Activated CD4-positive, alpha-beta T cell treated with anti-CD3 and anti-CD28 coated beads, Interleukin-2, amount 10 ng/mL, durations not matched to agents 7 days and 5 days (primary cell): Measurements from ENCODE around the gene TP53BP1. TPM values are rescaled to one million over a fixed set of nuclear protein-coding genes. Genes with fewer than 3 reads are reported as not detected.

Experiments
- CTCF ChIA-PET: fragments of 350-600 bp; sonication (Branson Sonifier 250); formaldehyde crosslinking; loops from one replicate; lab custom pipeline; 2021; ENCODE audit warnings: antibody characterized with exemption; lab: Charles Lee
- POLR2A ChIA-PET: fragments of 350-600 bp; sonication (Branson Sonifier 250); formaldehyde crosslinking; loops from one replicate; lab custom pipeline; 2021; ENCODE audit warnings: antibody characterized with exemption; lab: Charles Lee
- DNase-seq: peaks from one replicate; pipeline ENCODE4 v3.0.0-alpha.2; 2020
- H3K27ac Mint-ChIP-seq: one replicate; pipeline ENCODE4 v1.8.0; 2021; ENCODE audit warnings: mild to moderate bottlenecking, moderate library complexity, mixed read lengths
- H3K27me3 Mint-ChIP-seq: one replicate; pipeline ENCODE4 v1.8.0; 2021; ENCODE audit warnings: mixed read lengths
- H3K36me3 Mint-ChIP-seq: one replicate; pipeline ENCODE4 v1.8.0; 2021; ENCODE audit warnings: low read depth, mixed read lengths
- H3K4me1 Mint-ChIP-seq: one replicate; pipeline ENCODE4 v1.8.0; 2021; ENCODE audit warnings: mixed read lengths
- H3K4me3 Mint-ChIP-seq: one replicate; pipeline ENCODE4 v1.8.0; 2021; ENCODE audit warnings: mild to moderate bottlenecking, moderate library complexity, mixed read lengths
- H3K9me3 Mint-ChIP-seq: one replicate; pipeline ENCODE4 v1.8.0; 2021; ENCODE audit warnings: mixed read lengths
- total RNA-seq, 2 experiments: library from RNA; stranded (reverse); gene quantifications; one replicate each; pipeline ENCODE4 v1.2.3, GENCODE V29; 2021

The TP53BP1 gene
- total RNA-seq, 2 experiments from 2014 or later, result 22.9 to 27.9 TPM

DNA sequence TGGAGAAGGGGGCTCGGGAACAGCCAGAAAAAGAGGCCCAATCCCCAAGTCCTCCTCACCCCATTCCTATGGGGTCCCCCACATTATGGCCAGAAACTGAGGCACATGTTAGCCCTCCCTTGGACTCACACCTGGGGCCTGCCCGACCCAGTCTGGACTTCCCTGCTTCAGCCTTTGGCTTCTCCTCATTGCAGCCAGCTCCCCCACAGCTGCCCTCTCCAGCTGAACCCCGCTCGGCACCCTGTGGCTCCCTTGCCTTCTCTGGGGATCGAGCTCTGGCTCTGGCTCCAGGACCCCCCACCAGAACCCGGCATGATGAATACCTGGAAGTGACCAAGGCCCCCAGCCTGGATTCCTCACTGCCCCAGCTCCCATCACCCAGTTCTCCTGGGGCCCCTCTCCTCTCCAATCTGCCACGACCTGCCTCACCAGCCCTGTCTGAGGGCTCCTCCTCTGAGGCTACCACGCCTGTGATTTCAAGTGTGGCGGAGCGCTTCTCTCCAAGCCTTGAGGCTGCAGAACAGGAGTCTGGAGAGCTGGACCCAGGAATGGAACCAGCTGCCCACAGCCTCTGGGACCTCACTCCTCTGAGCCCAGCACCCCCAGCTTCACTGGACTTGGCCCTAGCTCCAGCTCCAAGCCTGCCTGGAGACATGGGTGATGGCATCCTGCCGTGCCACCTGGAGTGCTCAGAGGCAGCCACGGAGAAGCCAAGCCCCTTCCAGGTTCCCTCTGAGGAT is 35.0 kb upstream of the TP53BP1 start:
- POLR2A ChIA-PET, result interaction anchor here (0.5 kb wide), 1 partner anchor 17 kb away, joined by 5 read pairs; no protein-coding TSS in a partner anchor

DNA sequence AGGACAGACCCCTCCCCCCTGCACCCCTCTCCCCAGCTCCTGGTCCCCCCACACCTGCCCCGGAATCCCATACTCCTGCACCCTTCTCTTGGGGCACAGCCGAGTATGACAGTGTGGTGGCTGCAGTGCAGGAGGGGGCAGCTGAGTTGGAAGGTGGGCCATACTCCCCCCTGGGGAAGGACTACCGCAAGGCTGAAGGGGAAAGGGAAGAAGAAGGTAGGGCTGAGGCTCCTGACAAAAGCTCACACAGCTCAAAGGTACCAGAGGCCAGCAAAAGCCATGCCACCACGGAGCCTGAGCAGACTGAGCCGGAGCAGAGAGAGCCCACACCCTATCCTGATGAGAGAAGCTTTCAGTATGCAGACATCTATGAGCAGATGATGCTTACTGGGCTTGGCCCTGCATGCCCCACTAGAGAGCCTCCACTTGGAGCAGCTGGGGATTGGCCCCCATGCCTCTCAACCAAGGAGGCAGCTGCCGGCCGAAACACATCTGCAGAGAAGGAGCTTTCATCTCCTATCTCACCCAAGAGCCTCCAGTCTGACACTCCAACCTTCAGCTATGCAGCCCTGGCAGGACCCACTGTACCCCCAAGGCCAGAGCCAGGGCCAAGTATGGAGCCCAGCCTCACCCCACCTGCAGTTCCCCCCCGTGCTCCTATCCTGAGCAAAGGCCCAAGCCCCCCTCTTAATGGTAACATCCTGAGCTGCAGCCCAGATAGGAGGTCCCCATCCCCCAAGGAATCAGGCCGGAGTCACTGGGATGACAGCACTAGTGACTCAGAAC is 34.3 kb upstream of the TP53BP1 start:
- H3K4me3 Mint-ChIP-seq, result no peak overlapping the region
- H3K4me1 Mint-ChIP-seq, result peaks cover 23% of the 10 kb centered on the region
- H3K27ac Mint-ChIP-seq, result no peak overlapping the region
- CTCF ChIA-PET, result interaction anchor here (0.5 to 8.1 kb wide), 5 partner anchors 9 to 37 kb away, joined by 3 to 59 read pairs (median 5); partner anchors contain the start of gene MAP1A
- H3K36me3 Mint-ChIP-seq, result peaks cover 3% of the 10 kb centered on the region
- no peaks in the 10 kb centered on the region for H3K27me3 Mint-ChIP-seq
- no peak for DNase-seq
- POLR2A ChIA-PET, result no interaction called here
- H3K9me3 Mint-ChIP-seq, result no peaks in the 10 kb centered on the region

More for the DNA sequence above, 35.0 kb upstream of the TP53BP1 start:
- no peaks in the 10 kb centered on the region for H3K9me3 Mint-ChIP-seq
- peaks cover 23% of the 10 kb centered on the region for H3K4me1 Mint-ChIP-seq
- H3K4me3 Mint-ChIP-seq, result no peak overlapping the region
- H3K27me3 Mint-ChIP-seq, result no peaks in the 10 kb centered on the region
- H3K36me3 Mint-ChIP-seq, result no peaks in the 10 kb centered on the region
- no peak overlapping the region for H3K27ac Mint-ChIP-seq
- no peak for DNase-seq
- CTCF ChIA-PET, result interaction anchor here (1.1 to 8.1 kb wide), 3 partner anchors 8 to 14 kb away, joined by 3 to 59 read pairs (median 5); partner anchors contain the start of gene MAP1A

DNA sequence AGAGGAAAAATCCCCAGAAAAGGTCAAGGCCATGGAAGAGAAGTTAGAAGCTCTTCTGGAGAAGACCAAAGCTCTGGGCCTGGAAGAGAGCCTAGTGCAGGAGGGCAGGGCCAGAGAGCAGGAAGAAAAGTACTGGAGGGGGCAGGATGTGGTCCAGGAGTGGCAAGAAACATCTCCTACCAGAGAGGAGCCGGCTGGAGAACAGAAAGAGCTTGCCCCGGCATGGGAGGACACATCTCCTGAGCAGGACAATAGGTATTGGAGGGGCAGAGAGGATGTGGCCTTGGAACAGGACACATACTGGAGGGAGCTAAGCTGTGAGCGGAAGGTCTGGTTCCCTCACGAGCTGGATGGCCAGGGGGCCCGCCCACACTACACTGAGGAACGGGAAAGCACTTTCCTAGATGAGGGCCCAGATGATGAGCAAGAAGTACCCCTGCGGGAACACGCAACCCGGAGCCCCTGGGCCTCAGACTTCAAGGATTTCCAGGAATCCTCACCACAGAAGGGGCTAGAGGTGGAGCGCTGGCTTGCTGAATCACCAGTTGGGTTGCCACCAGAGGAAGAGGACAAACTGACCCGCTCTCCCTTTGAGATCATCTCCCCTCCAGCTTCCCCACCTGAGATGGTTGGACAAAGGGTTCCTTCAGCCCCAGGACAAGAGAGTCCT is 33.4 kb upstream of the TP53BP1 start:
- POLR2A ChIA-PET, result no interaction called here
- peaks cover 23% of the 10 kb centered on the region for H3K4me1 Mint-ChIP-seq
- H3K27me3 Mint-ChIP-seq, result no peaks in the 10 kb centered on the region
- no peak overlapping the region for H3K4me3 Mint-ChIP-seq
- H3K9me3 Mint-ChIP-seq, result no peaks in the 10 kb centered on the region
- peak overlapping the region; percentile 19 for H3K27ac Mint-ChIP-seq
- CTCF ChIA-PET, result interaction anchor here (1.0 to 8.1 kb wide), 3 partner anchors 10 to 17 kb away, joined by 3 to 59 read pairs (median 4); no protein-coding TSS in a partner anchor
- DNase-seq, result no peak
- H3K36me3 Mint-ChIP-seq, result peaks cover 3% of the 10 kb centered on the region

DNA sequence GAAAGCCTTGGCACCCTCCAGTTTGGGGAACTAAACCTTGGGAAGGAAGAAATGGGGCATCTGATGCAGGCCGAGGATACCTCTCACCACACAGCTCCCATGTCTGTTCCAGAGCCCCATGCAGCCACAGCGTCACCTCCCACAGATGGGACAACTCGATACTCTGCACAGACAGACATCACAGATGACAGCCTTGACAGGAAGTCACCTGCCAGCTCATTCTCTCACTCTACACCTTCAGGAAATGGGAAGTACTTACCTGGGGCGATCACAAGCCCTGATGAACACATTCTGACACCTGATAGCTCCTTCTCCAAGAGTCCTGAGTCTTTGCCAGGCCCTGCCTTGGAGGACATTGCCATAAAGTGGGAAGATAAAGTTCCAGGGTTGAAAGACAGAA is 32.2 kb upstream of the TP53BP1 start:
- peaks cover 6% of the 10 kb centered on the region for H3K36me3 Mint-ChIP-seq
- CTCF ChIA-PET, result interaction anchor here (8.1 kb wide), 1 partner anchor 12 kb away, joined by 59 read pairs; no protein-coding TSS in a partner anchor
- no peak for DNase-seq
- POLR2A ChIA-PET, result no interaction called here
- no peaks in the 10 kb centered on the region for H3K9me3 Mint-ChIP-seq
- peaks cover 23% of the 10 kb centered on the region for H3K4me1 Mint-ChIP-seq
- no peak overlapping the region for H3K27ac Mint-ChIP-seq
- no peaks in the 10 kb centered on the region for H3K27me3 Mint-ChIP-seq
- H3K4me3 Mint-ChIP-seq, result no peak overlapping the region

DNA sequence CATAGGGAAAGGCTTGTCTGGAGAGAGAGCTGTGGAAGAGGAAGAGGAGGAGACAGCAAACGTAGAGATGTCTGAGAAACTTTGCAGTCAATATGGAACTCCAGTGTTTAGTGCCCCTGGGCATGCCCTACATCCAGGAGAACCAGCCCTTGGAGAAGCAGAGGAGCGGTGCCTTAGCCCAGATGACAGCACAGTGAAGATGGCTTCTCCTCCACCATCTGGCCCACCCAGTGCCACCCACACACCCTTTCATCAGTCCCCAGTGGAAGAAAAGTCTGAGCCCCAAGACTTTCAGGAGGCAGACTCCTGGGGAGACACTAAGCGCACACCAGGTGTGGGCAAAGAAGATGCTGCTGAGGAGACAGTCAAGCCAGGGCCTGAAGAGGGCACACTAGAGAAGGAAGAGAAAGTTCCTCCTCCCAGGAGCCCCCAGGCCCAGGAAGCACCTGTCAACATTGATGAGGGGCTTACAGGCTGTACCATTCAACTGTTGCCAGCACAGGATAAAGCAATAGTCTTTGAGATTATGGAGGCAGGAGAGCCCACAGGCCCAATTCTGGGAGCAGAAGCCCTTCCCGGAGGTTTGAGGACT is 31.4 kb upstream of the TP53BP1 start:
- Mint-ChIP-seq H3K4me3 (no peak overlapping the region), H3K27ac (no peak overlapping the region), H3K4me1 (peaks cover 23% of the 10 kb centered on the region), H3K9me3 (no peaks in the 10 kb centered on the region), H3K27me3 (no peaks in the 10 kb centered on the region), H3K36me3 (peaks cover 6% of the 10 kb centered on the region)
- ChIA-PET POLR2A (no interaction called here), CTCF (interaction anchor here (8.1 kb wide), 1 partner anchor 11 kb away, joined by 59 read pairs; no protein-coding TSS in a partner anchor)
- DNase-seq, result no peak

DNA sequence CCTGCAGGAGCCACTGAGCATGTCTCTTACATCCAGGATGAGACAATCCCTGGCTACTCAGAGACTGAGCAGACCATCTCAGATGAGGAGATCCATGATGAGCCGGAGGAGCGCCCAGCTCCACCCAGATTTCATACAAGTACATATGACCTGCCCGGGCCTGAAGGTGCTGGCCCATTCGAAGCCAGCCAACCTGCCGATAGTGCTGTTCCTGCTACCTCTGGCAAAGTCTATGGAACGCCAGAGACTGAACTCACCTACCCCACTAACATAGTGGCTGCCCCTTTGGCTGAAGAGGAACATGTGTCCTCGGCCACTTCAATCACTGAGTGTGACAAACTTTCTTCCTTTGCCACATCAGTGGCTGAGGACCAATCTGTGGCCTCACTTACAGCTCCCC is 30.7 kb upstream of the TP53BP1 start:
- peaks cover 6% of the 10 kb centered on the region for H3K27me3 Mint-ChIP-seq
- no peaks in the 10 kb centered on the region for H3K9me3 Mint-ChIP-seq
- H3K4me1 Mint-ChIP-seq, result peaks cover 29% of the 10 kb centered on the region
- ChIA-PET CTCF (interaction anchor here (8.1 kb wide), 1 partner anchor 10 kb away, joined by 59 read pairs; no protein-coding TSS in a partner anchor), POLR2A (no interaction called here)
- no peak overlapping the region for H3K27ac Mint-ChIP-seq
- no peak overlapping the region for H3K4me3 Mint-ChIP-seq
- no peak for DNase-seq
- peaks cover 6% of the 10 kb centered on the region for H3K36me3 Mint-ChIP-seq

DNA sequence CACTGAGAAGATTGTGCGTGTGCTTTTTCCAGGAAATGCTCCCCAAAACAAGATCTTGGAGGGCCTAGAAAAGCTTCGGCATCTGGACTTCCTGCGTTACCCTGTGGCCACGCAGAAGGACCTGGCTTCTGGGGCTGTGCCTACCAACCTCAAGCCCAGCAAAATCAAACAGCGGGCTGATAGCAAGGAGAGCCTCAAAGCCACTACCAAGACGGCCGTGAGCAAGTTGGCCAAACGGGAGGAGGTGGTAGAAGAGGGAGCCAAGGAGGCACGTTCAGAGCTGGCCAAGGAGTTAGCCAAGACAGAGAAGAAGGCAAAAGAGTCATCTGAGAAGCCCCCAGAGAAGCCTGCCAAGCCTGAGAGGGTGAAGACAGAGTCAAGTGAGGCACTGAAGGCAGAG is 29.3 kb upstream of the TP53BP1 start:
- Mint-ChIP-seq H3K4me3 (no peak overlapping the region), H3K9me3 (no peaks in the 10 kb centered on the region), H3K4me1 (peaks cover 40% of the 10 kb centered on the region), H3K27ac (no peak overlapping the region), H3K36me3 (peaks cover 6% of the 10 kb centered on the region), H3K27me3 (peaks cover 12% of the 10 kb centered on the region)
- ChIA-PET CTCF (interaction anchor here (8.1 kb wide), 1 partner anchor 9 kb away, joined by 59 read pairs; no protein-coding TSS in a partner anchor), POLR2A (no interaction called here)
- no peak for DNase-seq

DNA sequence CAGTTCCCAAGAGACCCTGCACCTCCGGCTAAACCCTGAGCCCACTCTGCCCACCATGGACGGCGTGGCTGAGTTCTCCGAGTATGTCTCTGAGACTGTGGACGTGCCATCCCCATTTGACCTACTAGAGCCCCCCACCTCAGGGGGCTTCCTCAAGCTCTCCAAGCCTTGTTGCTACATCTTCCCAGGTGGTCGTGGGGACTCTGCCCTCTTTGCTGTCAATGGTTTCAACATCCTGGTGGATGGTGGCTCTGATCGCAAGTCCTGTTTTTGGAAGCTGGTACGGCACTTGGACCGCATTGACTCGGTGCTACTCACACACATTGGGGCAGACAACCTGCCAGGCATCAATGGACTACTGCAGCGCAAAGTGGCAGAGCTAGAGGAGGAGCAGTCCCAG is 28.5 kb upstream of the TP53BP1 start:
- peaks cover 41% of the 10 kb centered on the region for H3K4me1 Mint-ChIP-seq
- ChIA-PET POLR2A (no interaction called here), CTCF (interaction anchor here (8.1 kb wide), 1 partner anchor 8 kb away, joined by 59 read pairs; no protein-coding TSS in a partner anchor)
- DNase-seq, result no peak
- no peak overlapping the region for H3K27ac Mint-ChIP-seq
- peaks cover 6% of the 10 kb centered on the region for H3K36me3 Mint-ChIP-seq
- peaks cover 17% of the 10 kb centered on the region for H3K27me3 Mint-ChIP-seq
- no peak overlapping the region for H3K4me3 Mint-ChIP-seq
- no peaks in the 10 kb centered on the region for H3K9me3 Mint-ChIP-seq

DNA sequence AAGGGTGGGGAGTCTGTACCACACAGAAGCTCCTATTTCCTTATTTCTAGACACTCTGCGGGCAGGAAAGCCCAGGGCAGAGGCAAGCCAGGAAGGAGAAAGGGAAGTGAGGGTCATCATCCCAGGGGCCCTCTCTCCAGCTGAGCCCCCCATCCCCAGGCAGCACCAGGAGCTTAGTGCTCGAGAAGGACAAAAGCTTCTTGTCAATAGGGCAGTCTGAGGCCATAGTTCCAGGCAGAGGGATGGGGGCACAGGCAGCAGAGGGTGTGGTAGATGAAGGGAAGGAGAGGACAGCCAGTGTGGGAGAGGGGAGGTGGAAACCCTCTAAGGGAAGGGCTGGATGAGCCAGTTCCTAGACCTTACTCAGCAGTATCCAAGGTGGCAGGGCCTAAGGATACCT is 27.2 kb upstream of the TP53BP1 start:
- POLR2A ChIA-PET, result no interaction called here

DNA sequence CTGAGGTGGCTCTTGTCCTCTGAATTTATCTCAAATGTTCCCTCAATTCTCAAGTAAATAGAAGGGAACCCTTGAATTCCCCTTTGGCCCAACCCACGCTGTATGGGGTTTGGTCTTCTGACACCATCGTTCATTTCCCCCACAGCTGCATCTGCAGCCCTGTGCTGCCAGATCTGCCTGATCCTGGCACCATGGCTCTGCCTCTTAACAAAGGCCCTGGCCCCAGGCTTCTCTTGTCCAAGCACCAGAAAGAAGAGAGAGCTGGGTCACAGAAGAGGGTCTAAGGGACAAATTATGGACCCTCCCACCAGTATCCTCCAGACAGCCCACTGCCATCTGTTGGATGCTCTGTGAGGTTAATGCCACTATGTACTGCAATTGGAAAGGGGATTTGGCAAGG is 26.2 kb upstream of the TP53BP1 start:
- Mint-ChIP-seq H3K4me1 (peaks cover 38% of the 10 kb centered on the region), H3K9me3 (no peaks in the 10 kb centered on the region), H3K36me3 (peaks cover 6% of the 10 kb centered on the region), H3K4me3 (no peak overlapping the region), H3K27me3 (peaks cover 22% of the 10 kb centered on the region), H3K27ac (no peak overlapping the region)
- POLR2A ChIA-PET, result no interaction called here
- no peak for DNase-seq
- CTCF ChIA-PET, result interaction anchor here (1.9 kb wide), 1 partner anchor 26 kb away, joined by 6 read pairs; the partner anchor contains the start of gene TP53BP1

More for the DNA sequence above, 27.2 kb upstream of the TP53BP1 start:
- DNase-seq, result no peak
- H3K27ac Mint-ChIP-seq, result no peak overlapping the region
- H3K4me3 Mint-ChIP-seq, result no peak overlapping the region
- CTCF ChIA-PET, result interaction anchor here (0.5 kb wide), 1 partner anchor 1224 kb away, joined by 7 read pairs; no protein-coding TSS in a partner anchor
- H3K36me3 Mint-ChIP-seq, result peaks cover 6% of the 10 kb centered on the region
- no peaks in the 10 kb centered on the region for H3K9me3 Mint-ChIP-seq
- peaks cover 41% of the 10 kb centered on the region for H3K4me1 Mint-ChIP-seq
- H3K27me3 Mint-ChIP-seq, result peaks cover 22% of the 10 kb centered on the region

DNA sequence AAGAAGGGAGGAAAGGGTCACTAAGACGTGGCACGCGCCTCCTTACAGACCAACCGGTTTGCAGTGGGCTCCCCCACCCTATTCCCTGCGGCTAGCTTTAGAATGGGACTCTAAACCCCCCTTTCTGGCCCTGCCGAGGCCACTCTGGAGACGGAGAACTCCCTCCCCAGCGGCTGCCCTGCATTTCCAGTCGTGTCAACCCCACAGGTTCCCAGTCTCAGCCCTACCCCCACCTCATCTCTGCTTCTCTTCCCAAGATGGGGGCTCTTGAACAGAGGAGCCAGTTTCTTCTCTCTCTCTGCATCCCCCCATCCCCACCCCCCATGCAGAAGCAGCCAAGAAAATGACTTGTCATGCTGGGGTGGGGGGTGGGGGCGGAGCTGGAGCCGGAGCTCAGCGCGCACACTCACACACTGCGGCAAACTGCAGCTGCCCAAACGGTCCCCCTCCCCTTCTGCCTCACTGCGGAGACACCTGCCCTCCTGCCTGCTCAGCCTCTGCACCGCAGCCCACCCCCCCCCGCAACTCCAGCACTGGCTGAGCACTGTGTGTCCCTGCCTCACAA is 25.3 kb upstream of the TP53BP1 start:
- Mint-ChIP-seq H3K36me3 (peaks cover 6% of the 10 kb centered on the region), H3K27ac (no peak overlapping the region), H3K4me1 (peaks cover 46% of the 10 kb centered on the region), H3K4me3 (no peak overlapping the region), H3K27me3 (peaks cover 22% of the 10 kb centered on the region), H3K9me3 (no peaks in the 10 kb centered on the region)
- ChIA-PET POLR2A (no interaction called here), CTCF (interaction anchor here (0.7 to 1.9 kb wide), 3 partner anchors 9 to 1854 kb away, joined by 3 to 6 read pairs (median 5); partner anchors contain the start of gene TP53BP1)
- no peak for DNase-seq
